WERI-Rb-1 (cell line): ENCODE results near the gene NCBP2.
A peak's percentile ranks its signal among the peaks of the same experiment; 100 is the strongest.

Experiments
- DNase-seq: peaks from one replicate; pipeline ENCODE4 v3.0.0-alpha.2; 2020
- H3K27ac ChIP-seq: fragments of 250-450 bp; sonication (Bioruptor Pico); 2 replicates; pipeline ENCODE4 v1.5.1; 2020; ENCODE audit warnings: mild to moderate bottlenecking, moderate library complexity
- H3K27me3 ChIP-seq: fragments of 250-450 bp; sonication (Bioruptor Pico); 2 replicates; pipeline ENCODE4 v1.5.1; 2021; ENCODE audit warnings: mild to moderate bottlenecking, low read depth, moderate library complexity; ENCODE audit not compliant: insufficient read depth, severe bottlenecking
- H3K36me3 ChIP-seq: fragments of 250-450 bp; sonication (Bioruptor Pico); 2 replicates; pipeline ENCODE4 v1.5.1; 2020; ENCODE audit warnings: mild to moderate bottlenecking, moderate library complexity
- H3K4me3 ChIP-seq: 2 replicates; pipeline ENCODE4 v1.5.1; 2011; ENCODE audit warnings: low read depth, mild to moderate bottlenecking, control low read depth, low read length
- H3K9me3 ChIP-seq: fragments of 250-450 bp; sonication (Bioruptor Pico); 2 replicates; pipeline ENCODE4 v1.5.1; 2021; ENCODE audit warnings: mild to moderate bottlenecking, moderate library complexity; ENCODE audit not compliant: severe bottlenecking
- TF ChIP-seq, protein P1 (sequence below): IDR thresholded peaks from 2 replicates; pipeline ENCODE4 v1.5.1; 2011; ENCODE audit warnings: low read depth, mild to moderate bottlenecking, control low read depth, inconsistent platforms, low read length

Gene NCBP2

DNA sequence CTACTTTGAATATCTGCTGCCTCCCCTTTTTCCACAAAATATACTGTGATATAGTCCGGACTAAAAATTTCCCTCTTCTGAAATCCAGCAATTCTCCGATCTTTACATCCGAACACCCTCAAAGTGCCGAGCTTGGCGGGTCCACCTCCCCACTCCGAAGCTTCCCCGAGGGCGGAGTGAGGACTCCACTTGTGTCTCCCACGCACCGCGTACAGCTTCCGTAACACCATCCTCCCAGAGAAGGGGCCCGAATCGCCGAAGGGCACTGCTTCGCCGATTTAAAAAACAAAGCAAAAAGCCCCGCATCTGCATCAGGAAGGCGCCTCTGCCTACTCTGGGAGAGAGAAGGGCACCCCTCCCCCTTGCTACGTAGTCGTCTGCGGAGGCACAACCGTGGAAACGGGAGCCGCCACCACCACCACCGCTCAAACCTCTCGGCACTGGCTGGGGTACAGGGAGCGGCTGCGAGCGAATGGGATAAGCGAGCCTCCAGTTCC, 551 bp downstream of the NCBP2 start:
- TF ChIP-seq, protein P1, sequence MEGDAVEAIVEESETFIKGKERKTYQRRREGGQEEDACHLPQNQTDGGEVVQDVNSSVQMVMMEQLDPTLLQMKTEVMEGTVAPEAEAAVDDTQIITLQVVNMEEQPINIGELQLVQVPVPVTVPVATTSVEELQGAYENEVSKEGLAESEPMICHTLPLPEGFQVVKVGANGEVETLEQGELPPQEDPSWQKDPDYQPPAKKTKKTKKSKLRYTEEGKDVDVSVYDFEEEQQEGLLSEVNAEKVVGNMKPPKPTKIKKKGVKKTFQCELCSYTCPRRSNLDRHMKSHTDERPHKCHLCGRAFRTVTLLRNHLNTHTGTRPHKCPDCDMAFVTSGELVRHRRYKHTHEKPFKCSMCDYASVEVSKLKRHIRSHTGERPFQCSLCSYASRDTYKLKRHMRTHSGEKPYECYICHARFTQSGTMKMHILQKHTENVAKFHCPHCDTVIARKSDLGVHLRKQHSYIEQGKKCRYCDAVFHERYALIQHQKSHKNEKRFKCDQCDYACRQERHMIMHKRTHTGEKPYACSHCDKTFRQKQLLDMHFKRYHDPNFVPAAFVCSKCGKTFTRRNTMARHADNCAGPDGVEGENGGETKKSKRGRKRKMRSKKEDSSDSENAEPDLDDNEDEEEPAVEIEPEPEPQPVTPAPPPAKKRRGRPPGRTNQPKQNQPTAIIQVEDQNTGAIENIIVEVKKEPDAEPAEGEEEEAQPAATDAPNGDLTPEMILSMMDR: no peak

DNA sequence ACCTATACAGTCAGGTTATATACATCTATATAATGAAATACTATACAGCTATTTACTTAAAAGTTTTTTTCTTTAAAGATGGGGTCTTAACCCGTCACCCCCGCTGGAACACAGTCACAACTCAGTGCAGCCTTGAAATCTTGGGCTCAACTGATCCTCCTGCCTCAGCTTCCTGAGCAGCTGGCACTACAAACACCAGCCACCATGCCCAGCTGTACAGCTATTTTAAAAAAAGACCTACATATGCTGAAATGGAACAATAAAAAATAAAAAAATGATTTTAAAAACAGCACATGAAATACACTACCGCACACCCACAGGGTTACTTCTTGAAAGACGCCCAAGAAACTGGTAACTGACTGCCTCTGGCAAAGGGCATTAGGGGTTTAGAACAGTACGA, 3.8 kb downstream of the NCBP2 start:
- Histone ChIP-seq H3K9me3 (no peaks in the 10 kb centered on the region), H3K27ac (no peak overlapping the region), H3K27me3 (no peaks in the 10 kb centered on the region), H3K36me3 (peaks cover 18% of the 10 kb centered on the region), H3K4me3 (no peak overlapping the region)
- no peak for DNase-seq
- TF ChIP-seq, protein P1: no peak

More for the DNA sequence above, 551 bp downstream of the NCBP2 start:
- Histone ChIP-seq H3K4me3 (peak overlapping the region; percentile 84), H3K9me3 (no peaks in the 10 kb centered on the region), H3K36me3 (peaks cover 16% of the 10 kb centered on the region), H3K27me3 (no peaks in the 10 kb centered on the region), H3K27ac (peak overlapping the region; percentile 93)
- DNase-seq: no peak

DNA sequence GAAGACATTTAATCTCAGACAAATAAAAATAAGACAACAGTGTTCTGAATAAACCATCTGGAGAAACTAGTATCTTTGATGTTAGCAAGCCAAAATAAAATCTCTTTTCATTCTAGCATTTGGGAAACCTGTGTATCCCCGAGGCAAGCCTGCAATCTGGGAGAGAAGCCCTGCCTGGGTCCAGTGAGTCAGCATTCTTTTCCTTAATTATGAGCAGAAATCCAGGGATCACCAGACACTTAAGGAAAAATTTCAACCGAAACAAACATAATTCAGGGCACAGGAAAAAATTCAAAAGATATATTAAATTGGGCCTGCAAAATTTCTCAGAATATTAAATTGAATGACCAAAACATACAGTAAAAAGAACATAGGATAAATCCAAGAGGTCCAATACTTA, 4.2 kb downstream of the NCBP2 start:
- TF ChIP-seq, protein P1: no peak
- Histone ChIP-seq H3K27me3 (no peaks in the 10 kb centered on the region), H3K4me3 (no peak overlapping the region), H3K9me3 (no peaks in the 10 kb centered on the region), H3K27ac (no peak overlapping the region), H3K36me3 (peaks cover 18% of the 10 kb centered on the region)
- no peak for DNase-seq

DNA sequence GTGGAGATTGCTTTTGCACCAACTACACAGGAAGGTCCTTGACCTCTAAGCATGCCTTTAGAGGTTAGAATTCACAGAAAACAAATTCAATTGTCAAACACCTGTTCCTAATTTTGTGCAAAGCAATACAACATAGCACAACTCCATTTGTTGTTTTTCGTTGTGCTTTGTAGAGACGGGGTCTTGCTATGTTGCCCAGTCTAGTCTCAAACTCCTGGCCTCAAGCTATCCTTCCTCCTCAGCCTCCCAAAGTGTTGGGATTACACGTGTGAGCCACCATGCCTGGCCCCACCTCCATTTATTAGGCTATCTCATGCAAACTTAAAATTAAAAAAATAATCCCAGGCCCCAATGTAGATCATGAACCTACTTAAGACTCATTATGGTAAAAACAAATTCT, 6.0 kb downstream of the NCBP2 start:
- Histone ChIP-seq H3K27me3 (no peaks in the 10 kb centered on the region), H3K27ac (no peak overlapping the region), H3K4me3 (no peak overlapping the region), H3K36me3 (peaks cover 18% of the 10 kb centered on the region), H3K9me3 (no peaks in the 10 kb centered on the region)
- TF ChIP-seq, protein P1: no peak
- DNase-seq: no peak

DNA sequence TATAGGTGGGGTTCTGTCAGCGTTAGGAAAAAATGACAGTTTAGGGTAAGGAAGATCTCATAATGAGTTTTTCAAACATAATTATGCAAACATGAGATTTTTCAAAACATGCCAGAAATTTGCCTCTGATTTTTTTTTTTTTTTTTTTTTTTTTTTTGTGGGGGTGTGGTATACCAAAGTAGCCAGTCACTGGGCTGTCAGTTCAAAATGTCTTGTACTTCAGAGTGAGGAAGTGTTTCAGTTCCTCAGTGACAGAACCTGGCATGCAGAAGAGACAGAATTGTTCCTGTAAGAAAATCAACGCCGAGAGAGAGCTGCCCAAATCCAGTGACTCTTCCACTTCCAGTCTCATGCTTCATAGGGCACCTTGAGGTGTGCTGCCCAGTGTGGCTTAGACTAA, 9.7 kb downstream of the NCBP2 start:
- TF ChIP-seq, protein P1: no peak
- no peak for DNase-seq
- peaks cover 7% of the 10 kb centered on the region for H3K36me3 ChIP-seq
- no peaks in the 10 kb centered on the region for H3K27me3 ChIP-seq
- no peaks in the 10 kb centered on the region for H3K9me3 ChIP-seq
- no peak overlapping the region for H3K4me3 ChIP-seq
- no peak overlapping the region for H3K27ac ChIP-seq
